ENCODE results near the gene DEFB131B.
A peak's percentile ranks its signal among the peaks of the same experiment; 100 is the strongest.
"Not testable (repeated sequence)": the region's sequence is repeated elsewhere in the genome, so short reads cannot be mapped to it uniquely, and the experiment has no call there.

The DEFB131B gene

DNA sequence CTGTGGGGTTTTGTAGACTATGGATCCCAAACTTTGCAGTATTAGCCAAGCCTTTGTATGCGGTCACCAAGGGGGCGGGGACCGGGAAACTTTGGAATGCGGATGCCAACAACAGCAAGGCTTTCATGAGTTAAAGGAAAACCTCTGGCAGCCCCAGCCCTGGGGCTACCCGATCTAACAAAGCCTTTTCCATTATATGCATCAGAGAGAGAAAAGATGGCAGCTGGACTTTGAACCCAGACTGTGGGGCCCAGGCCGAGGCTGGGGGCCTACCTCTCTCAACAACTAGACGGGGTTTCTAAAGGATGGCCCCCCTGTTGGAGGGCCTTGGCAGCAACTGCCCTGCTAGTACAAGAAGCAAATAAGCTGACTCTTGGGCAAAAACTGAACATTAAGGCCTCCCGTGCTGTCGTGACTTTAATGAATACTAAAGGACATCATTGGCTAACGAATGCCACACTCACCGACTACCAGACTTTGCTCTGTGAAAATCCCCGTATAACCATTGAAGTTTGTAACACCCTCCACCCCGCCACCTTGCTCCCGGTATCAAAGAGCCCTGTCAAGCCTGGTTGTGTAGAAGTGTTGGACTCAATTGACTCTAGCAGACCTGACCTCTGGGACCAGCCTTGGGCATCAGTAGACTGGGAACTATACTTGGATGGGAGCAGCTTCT is 10.2 kb downstream of the DEFB131B start:
- H3K36me3 ChIP-seq (ENCODE audit: insufficient read depth, low read length); H3K9me3 ChIP-seq (ENCODE audit: control insufficient read depth, insufficient read depth, low read length); H3K9ac ChIP-seq (ENCODE audit: low read depth, low read length); H3K4me1 ChIP-seq (ENCODE audit: insufficient read depth, low read length): not testable (repeated sequence)

- H3K4me1 ChIP-seq (ENCODE audit: insufficient read depth, low read length); H3K36me3 ChIP-seq (ENCODE audit: insufficient read depth, low read length); H3K9ac ChIP-seq (ENCODE audit: low read depth, low read length); H3K9me3 ChIP-seq (ENCODE audit: control insufficient read depth, insufficient read depth, low read length): not testable (repeated sequence)
These were observed 11.1 kb downstream of the DEFB131B start for GRCh38 chr11:71889181-71889872.

GRCh38 chr11:71895961-71896360 is 17.7 kb downstream of the DEFB131B start:
- Histone ChIP-seq H3K9me3 (ENCODE audit: control insufficient read depth, insufficient read depth, low read length) (no peaks in the 10 kb centered on the region), H3K9ac (ENCODE audit: low read depth, low read length) (no peak overlapping the region), H3K4me1 (ENCODE audit: insufficient read depth, low read length) (no peaks in the 10 kb centered on the region), H3K36me3 (ENCODE audit: insufficient read depth, low read length) (no peaks in the 10 kb centered on the region; the same call in 1 of the 2 replicates)

DNA sequence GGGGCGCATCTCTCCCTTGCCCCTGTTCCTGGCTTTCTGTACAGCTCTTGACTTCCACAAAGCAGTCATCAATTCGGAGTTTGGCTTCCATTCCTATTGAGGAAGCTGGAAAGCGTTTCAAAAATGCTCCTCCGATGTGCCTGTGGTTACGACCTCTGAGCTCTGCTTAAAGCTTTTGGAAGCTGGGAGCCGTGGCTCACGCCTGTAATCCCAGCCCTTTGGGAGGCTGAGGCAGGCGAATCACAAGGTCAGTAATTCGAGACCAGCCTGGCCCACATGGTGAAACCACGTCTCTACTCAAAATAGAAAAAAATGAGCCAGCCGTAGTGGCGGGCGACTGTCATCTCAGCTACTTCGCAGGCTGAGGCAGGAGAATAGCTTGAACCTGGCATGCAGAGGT is 22.9 kb downstream of the DEFB131B start:
- H3K9ac ChIP-seq (ENCODE audit: low read depth, low read length); H3K36me3 ChIP-seq (ENCODE audit: insufficient read depth, low read length); H3K4me1 ChIP-seq (ENCODE audit: insufficient read depth, low read length); H3K9me3 ChIP-seq (ENCODE audit: control insufficient read depth, insufficient read depth, low read length): not testable (repeated sequence)

- H3K9ac ChIP-seq (ENCODE audit: low read depth, low read length): no peak overlapping the region
- no peaks in the 10 kb centered on the region for H3K4me1 ChIP-seq (ENCODE audit: insufficient read depth, low read length)
- no peaks in the 10 kb centered on the region for H3K9me3 ChIP-seq (ENCODE audit: control insufficient read depth, insufficient read depth, low read length)
- no peaks in the 10 kb centered on the region for H3K36me3 ChIP-seq (ENCODE audit: insufficient read depth, low read length)
These were observed 30.0 kb downstream of the DEFB131B start for GRCh38 chr11:71908218-71908617.

DNA sequence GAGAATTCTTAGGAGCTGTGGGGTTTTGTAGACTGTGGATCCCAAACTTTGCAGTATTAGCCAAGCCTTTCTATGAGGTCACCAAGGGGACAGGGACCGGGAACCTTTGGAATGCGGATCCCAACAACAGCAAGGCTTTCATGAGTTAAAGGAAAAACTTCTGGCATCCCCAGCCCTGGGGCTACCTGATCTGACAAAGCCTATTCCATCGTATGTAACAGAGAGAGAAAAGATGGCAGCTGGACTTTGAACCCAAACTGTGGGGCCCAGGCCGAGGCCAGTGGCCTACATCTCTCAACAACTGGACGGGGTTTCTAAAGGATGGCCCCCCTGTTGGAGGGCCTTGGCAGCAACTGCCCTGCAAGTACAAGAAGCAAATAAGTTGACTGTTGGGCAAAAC is 32.5 kb downstream of the DEFB131B start:
- H3K9me3 ChIP-seq (ENCODE audit: control insufficient read depth, insufficient read depth, low read length); H3K4me1 ChIP-seq (ENCODE audit: insufficient read depth, low read length); H3K9ac ChIP-seq (ENCODE audit: low read depth, low read length); H3K36me3 ChIP-seq (ENCODE audit: insufficient read depth, low read length): not testable (repeated sequence)

DNA sequence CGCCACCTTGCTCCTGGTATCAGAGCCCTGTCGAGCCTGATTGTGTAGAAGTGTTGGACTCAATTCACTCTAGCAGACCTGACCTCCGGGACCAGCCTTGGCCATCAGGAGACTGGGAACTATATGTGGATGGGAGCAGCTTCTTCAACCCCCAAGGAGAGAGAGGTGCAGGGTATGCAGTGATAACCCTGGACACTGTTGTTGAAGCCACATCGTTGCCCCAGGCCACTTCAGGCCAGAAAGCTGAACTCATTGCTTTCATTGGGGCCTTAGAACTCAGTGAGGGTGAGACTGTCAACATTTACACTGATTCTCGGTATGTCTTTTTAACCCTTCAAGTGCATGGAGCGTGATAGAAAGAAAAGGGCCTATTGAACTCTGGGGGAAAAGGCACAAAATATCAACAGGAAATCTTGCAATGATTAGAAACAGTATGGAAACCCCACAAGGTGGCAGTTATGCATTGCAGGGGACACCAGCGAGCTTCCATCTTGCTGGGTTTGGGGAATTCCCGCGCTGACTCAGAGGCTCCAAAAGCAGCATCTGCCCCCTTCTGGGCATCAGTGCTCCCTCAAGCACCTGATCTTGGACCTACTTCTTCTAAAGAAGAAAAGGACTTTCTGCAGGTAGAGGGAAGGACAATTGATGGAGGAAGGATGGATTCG is 33.2 kb downstream of the DEFB131B start:
- not testable (repeated sequence) for H3K36me3 ChIP-seq (ENCODE audit: insufficient read depth, low read length); H3K4me1 ChIP-seq (ENCODE audit: insufficient read depth, low read length); H3K9ac ChIP-seq (ENCODE audit: low read depth, low read length); H3K9me3 ChIP-seq (ENCODE audit: control insufficient read depth, insufficient read depth, low read length)

DNA sequence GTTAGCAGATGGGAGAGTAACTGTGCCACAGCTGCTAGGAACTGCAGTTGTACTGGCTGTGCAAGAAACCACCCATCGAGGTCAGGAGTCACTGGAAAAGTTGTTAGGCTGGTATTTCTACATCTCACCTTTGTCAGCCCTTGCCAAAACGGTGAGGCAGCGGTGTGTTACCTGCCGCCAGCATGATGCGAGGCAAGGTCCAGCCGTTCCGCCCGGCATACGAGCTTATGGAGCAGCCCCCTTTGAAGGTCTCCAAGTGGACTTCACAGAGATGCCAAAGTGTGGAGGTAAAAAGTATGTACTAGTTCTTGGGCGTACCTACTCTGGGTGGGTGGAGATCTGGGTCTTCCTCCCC is 33.7 kb downstream of the DEFB131B start:
- H3K36me3 ChIP-seq (ENCODE audit: insufficient read depth, low read length); H3K9ac ChIP-seq (ENCODE audit: low read depth, low read length); H3K4me1 ChIP-seq (ENCODE audit: insufficient read depth, low read length); H3K9me3 ChIP-seq (ENCODE audit: control insufficient read depth, insufficient read depth, low read length): not testable (repeated sequence)

DNA sequence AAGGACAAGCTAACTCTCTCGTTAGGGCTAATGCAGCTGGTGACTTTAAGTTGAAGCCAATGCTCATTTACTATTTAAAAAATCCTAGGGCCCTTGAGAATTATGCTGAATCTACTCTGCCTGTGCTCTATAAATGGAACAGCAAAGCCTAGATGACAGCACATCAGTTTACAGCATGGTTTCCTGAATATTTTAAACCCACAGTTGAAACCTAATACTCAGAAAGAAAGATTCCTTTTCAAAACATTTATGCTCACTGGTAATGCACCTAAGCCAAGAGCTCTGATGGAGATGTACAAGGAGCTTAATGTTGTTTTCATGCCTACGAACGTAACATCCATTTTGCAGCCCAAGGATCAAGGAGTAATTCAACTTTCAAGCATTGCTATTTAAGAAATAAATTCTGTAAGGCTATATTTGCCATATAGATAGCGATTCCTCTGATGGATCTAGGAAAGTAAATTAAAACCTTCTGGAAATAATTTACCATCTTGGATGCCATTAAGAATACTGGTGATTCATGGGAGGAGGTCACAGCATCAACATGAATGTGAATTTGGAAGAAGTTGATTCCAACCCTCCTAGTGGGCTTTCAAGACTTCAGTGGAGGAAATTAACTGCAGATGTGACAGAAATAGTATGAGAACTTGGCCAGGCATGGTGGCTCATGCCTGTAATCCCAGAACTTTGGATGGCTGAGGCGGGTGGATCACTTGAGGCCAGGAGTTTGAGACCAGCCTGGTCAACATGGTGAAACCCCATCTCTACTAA is 35.7 kb downstream of the DEFB131B start:
- no peaks in the 10 kb centered on the region for H3K9me3 ChIP-seq (ENCODE audit: control insufficient read depth, insufficient read depth, low read length)
- H3K4me1 ChIP-seq (ENCODE audit: insufficient read depth, low read length): no peaks in the 10 kb centered on the region
- no peaks in the 10 kb centered on the region; the same call in none of the 2 replicates for H3K36me3 ChIP-seq (ENCODE audit: insufficient read depth, low read length)
- no peak overlapping the region for H3K9ac ChIP-seq (ENCODE audit: low read depth, low read length)

DNA sequence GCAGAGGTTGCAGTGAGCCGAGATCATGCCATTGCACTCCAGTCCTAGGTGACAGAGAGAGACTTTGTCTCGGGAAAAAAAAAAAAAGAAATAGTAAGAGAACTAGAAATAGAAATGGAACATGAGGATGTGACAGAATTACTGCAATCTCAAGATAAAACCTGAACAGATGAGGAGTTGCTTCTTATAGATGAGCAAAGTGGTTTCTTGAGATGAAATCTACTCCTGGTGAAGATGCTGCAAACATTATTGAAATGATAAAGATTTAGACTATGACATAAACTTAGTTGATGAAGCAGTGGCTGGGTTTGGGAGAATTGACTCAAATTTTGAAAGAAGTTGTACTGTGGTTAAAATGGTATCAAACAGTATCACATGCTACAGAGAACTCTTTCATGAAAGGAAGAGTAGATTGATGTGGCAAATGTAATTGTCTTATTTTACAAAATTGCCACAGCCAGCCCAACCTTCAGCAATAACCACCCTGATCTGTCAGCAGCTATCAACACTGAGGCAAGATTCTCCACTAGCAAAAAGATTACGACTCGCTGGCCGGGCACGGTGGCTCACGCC is 36.5 kb downstream of the DEFB131B start:
- H3K9me3 ChIP-seq (ENCODE audit: control insufficient read depth, insufficient read depth, low read length): no peaks in the 10 kb centered on the region
- no peaks in the 10 kb centered on the region for H3K4me1 ChIP-seq (ENCODE audit: insufficient read depth, low read length)
- H3K36me3 ChIP-seq (ENCODE audit: insufficient read depth, low read length): no peaks in the 10 kb centered on the region; the same call in none of the 2 replicates
- no peak overlapping the region for H3K9ac ChIP-seq (ENCODE audit: low read depth, low read length)

GRCh38 chr11:71917646-71918140 is 39.4 kb downstream of the DEFB131B start:
- H3K9ac ChIP-seq (ENCODE audit: low read depth, low read length): no peak overlapping the region
- no peaks in the 10 kb centered on the region; the same call in none of the 2 replicates for H3K36me3 ChIP-seq (ENCODE audit: insufficient read depth, low read length)
- no peaks in the 10 kb centered on the region for H3K9me3 ChIP-seq (ENCODE audit: control insufficient read depth, insufficient read depth, low read length)
- no peaks in the 10 kb centered on the region for H3K4me1 ChIP-seq (ENCODE audit: insufficient read depth, low read length)

DNA sequence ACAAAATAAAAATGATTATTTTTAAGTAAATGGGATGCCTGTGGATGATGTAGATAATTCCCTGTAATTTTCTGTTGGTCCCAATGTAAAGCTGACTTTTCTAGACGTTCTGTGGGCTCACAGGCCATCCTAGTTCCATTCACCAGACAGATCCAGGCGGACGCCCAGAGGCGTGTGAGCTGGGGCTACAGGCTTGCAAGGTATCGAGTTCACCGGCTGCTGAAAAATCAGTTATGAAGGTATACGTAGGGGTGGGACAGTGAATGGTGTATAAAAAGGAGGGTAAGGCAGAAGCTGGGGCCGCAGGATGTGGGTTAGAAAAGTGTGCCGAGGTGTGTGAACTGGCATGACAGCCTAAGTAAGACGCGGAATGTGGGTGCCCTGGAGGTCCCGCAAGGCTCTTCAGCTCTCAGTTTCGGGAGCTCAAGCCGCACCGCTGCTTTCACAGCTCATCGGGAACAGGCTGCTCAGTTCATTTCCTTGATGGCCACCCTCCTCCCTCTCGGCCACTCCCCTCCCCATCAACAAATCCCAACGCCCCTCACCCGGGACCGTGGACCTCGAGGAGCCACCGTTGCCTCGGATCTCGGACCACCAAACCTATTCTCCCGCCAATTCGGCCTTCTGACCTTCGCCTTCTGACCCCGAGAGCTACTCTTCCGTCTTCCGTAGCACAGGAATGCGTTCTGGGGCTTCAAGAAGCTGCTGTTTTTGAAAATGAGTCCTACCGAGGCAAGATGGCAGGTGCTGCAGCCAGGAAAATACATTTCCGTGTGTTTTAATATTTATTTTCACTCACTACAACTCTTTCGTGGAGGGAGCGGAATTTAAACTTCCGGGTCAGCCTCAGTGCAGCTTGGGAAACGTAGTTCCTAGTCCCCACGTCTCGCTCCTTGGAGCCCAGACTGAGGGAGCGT is 49.8 kb downstream of the DEFB131B start, which contains the start of gene XNDC1N:
XNDC1N (minus strand) TSS at position 775 of the 917 bp plus-strand sequence. CDS start 5,241 bp downstream, outside the sequence.
- H3K4me1 ChIP-seq (ENCODE audit: insufficient read depth, low read length): no peaks in the 10 kb centered on the region
- H3K9ac ChIP-seq (ENCODE audit: low read depth, low read length): peak within 1 kb of the TSS; percentile 96
- no peaks in the 10 kb centered on the region; the same call in 1 of the 2 replicates for H3K36me3 ChIP-seq (ENCODE audit: insufficient read depth, low read length)
- no peaks in the 10 kb centered on the region; the same call in 1 of the 2 replicates for H3K9me3 ChIP-seq (ENCODE audit: control insufficient read depth, insufficient read depth, low read length)

- H3K9ac ChIP-seq (ENCODE audit: low read depth, low read length): peak within 1 kb of the TSS; percentile 96
- no peaks in the 10 kb centered on the region; the same call in 1 of the 2 replicates for H3K36me3 ChIP-seq (ENCODE audit: insufficient read depth, low read length)
- no peaks in the 10 kb centered on the region for H3K4me1 ChIP-seq (ENCODE audit: insufficient read depth, low read length)
- no peaks in the 10 kb centered on the region; the same call in 1 of the 2 replicates for H3K9me3 ChIP-seq (ENCODE audit: control insufficient read depth, insufficient read depth, low read length)
These were observed 50.6 kb downstream of the DEFB131B start, which contains the start of gene RNF121 for GRCh38 chr11:71928737-71929443. Gene RNF121, plus strand, starts transcription at chr11:71929046. Its CDS starts 16 bp downstream, at chr11:71929062.

All from ES-I3 (cell line).